RCC 7860 (cell line): ENCODE results near the gene PLA2G2C.

Source experiments
- DNase-seq: peaks from one replicate; pipeline ENCODE4 v3.0.0-alpha.2; 2015; ENCODE audit warnings: low spot score
- FAIRE-seq: peaks from 2 replicates; lab custom pipeline; 2012; peaks lifted over from hg19 to GRCh38; lab: Jason Lieb, UNC

The PLA2G2C gene

DNA sequence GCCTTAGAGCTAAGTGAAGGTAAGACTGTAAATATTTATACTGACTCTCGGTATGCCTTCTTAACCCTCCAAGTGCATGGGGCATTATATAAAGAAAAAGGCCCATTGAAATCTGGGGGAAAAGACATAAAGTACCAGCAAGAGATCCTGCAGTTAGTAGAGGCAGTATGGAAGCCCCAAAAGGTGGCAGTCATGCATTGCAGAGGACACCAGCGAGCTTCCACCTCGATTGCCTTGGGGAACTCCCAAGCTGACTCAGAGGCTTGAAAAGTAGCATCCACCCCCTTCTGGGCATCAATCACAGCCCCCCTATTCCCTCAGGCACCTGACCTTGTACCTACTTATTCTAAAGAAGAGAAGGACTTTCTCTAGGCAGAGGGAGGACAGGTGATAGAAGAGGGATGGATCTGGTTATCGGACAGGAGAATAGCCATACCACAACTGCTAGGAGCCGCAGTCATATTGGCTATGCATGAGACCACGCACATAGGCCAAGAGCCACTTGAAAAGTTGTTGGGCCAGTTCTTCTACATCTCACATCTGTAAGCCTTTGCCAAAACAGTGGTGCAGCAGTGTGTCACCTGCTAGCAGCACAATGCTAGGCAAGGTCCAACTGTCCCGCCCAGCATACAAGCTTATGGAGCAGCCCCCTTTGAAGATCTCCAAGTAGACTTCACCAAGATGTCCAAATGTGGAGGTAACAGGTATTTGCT lies 27.8 kb downstream of the PLA2G2C start:
- DNase-seq (no peak), FAIRE-seq (no peak)

DNA sequence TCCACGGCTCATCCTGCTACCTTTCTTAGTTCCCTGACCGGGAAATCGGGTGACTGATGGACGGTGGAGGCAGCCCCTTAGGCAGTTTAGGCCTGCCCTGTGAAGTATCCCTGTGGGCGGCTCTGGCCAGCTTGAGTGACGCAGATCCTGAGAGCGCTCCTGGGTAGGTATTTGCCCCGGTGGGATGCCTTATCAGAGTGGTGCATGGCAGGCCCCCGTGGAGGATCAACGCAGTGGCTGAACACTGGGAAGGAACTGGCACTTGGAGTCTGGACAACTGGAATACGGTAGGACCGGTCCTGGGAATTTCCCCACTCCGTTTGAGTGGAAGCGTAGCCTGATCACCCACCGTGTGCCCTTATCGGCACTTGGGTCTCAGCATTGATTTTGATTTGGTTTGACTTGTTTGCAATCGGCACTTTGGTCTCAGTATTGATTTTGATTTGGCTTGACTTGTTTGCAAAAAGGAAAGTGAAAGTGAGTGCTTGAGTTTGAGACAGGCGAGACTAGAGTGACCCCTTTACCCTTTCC lies 32.0 kb downstream of the PLA2G2C start:
- DNase-seq: no peak
- no peak for FAIRE-seq

DNA sequence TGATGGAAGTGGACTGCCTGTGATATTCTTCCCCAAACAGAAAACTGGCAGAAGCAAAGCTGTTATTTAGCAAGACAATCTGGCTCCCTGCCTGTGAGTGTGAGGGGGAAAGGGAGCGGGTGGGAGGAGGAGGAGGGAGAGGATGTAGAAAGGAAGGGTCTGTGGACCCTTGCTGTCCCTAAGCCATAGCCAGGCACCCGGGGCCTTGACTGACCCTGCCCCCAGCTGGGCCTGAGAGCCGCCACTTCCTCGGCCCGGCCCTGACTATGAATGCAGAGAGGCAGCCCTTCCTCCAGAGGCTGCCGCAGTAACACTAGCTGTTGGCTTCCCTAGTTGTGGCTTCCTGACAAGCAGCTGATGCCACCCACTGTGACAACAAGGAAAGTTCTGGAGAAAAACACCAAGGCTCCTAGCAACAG lies 33.3 kb downstream of the PLA2G2C start:
- DNase-seq (no peak), FAIRE-seq (no peak)

DNA sequence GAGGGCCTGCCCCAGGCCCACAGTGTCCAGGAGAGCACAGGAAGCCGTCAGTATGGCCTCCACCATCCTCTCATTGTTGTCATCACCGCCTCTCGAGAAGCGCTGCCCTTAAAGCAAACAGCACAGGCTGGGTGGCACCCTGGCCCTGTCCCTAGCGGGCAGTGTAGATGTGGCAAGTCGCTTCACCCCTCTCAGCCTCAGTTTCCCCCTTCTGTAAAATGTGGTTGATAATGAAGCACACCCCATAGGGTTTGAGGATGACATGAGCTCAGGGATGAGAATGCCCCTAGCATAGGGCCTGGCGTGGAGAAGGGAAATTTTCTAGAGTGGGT lies 33.8 kb downstream of the PLA2G2C start:
- DNase-seq (no peak), FAIRE-seq (no peak)

DNA sequence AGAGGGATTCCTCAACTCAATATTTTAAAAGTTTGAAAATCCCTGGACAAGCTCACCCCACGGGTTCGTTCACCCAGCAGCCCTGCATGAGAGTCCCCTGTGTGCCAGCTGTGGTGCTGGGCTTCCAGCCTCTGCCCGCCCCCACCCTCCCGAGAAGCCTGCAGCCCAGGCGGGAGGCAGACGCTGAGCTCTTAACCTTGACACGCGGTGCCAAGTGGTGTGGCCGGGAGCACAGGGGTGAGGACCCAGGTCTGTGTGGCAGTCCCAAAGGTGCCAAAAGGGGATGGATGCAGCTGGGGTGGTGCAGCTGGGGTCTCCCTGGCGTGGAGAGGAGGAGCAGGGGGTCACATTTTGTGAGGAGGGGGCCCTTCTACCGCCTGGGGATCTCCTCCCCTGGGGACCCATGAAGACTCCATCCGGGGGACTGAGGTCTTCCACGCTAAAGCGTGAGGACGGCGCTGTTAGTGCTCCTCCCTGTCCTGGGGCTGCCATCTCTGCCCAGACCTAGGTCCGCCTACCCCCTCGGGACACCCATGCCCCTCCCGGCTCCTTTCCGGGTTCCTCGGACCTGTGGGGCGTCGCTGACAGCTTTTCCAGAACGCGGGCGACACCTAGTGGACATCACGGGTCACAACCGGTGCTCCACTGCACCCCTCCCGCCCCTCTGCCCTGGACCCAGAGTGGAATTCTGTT lies 34.3 kb downstream of the PLA2G2C start:
- peak; percentile 46 for DNase-seq
- FAIRE-seq: no peak

DNA sequence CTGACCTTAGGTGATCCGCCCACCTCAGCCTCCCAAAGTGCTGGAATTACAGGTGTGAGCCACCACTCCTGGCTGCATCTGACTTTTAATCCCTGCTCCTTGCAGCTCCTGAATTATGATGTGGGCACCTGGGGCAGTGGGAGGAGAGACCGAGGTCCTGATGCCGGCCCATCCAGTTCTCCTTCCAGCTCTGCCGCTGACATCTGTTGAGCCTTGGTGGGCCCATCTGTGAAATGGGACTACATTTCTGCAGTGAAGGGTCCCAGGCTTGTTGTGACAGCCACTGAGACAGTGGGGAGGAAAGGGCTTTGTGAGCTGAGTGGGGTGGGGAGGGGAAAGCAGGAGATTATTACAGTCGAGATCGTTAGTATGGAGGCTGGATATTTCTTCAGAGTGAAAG lies 35.3 kb downstream of the PLA2G2C start:
- DNase-seq: no peak
- no peak for FAIRE-seq

DNA sequence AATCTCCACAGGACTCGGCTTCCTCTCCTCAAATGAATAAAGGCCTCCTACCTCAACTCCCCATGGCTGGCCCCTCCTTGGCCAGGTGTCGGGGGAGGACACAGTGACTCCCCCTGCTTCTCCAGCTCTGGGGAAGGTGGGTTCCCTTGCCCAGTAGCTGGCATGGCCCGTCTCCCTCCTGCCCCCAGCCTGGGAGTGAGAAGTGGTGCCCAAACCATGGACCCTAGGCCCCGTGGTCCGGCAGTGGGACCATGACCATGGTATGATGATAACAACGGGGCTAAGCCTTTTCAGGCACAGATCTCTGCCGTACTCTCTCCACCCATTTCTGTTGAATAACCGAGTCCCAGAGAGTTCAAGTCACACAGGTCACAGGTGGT lies 36.0 kb downstream of the PLA2G2C start:
- no peak for DNase-seq
- FAIRE-seq: no peak

DNA sequence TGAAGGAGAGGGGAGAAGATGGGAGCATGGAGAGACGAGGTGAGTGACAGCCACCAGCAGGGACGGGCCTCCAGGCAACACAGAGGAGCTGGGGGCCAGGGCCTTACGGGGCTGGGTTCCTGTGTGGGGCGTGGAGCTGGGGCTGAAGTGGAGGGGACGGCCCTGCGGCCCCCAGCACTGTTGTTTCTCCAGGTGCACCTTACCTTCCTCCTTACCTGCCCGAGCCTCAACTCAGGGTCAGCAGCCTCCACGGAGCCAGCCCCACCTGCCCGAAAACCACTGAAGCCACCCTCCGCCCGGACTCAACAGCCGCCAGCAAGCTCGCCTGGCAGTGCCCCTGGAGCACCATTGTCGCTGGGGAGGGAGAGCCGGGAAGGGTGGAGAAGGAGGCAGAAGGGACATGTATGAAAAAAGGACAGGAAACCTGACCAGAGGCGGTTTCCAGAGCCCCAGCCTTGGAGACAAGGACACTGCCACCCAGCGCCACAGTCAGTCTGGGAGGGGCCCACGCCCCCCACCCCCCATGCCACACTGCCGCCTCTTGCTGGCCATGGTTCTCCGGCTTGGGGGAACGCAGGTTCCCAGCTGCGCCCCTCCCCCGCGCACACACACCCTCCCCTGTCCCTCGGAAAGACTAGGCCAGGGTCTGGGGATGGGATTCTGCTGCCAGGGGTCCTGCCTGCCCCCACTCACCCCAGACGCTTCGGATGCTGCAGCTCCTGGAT lies 36.6 kb downstream of the PLA2G2C start:
- DNase-seq: no peak
- no peak for FAIRE-seq

DNA sequence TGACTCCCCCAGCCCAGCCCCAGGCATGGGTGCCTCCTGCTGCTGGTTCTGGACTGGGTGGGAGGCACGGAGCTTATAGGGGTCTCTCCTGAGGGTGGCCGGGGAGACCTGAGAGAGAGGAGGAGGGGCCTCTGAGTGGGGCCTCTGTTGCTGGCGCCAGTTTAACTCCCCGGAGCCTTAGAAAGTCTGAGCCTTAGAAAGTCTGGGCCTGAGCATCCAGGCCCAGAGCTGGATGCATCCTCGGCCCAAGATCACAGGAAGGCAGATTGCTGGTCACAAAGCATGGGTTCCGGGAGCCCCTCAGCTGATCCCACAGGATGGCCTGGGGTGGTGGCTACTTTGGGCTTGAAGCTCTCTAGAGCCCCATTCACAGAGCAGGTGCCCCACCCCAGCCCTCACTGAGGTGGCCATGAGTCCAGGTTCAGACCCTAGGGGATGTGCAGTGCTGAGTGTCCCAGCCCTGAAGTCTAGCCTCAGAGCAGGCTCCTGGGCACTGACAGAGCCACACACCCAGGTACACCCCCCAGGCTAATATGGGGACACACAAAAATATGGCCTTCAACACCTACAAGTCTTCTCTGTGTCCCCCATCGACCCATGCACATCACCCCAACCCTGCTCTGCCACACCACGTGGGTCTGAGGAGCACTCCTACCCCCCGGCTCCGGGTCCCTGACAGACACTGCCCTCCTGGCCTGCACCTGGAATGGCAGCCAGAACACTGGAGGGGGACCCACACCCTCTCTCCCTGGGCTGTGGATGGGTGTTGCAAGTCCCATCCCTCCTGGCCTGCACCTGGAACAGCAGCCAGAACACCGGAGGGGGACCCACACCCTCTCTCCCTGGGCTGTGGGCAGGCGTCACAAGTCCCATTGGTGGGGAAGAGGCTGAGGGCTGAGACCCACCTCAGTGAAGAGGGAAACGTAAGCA lies 37.5 kb downstream of the PLA2G2C start:
- DNase-seq (no peak), FAIRE-seq (no peak)

DNA sequence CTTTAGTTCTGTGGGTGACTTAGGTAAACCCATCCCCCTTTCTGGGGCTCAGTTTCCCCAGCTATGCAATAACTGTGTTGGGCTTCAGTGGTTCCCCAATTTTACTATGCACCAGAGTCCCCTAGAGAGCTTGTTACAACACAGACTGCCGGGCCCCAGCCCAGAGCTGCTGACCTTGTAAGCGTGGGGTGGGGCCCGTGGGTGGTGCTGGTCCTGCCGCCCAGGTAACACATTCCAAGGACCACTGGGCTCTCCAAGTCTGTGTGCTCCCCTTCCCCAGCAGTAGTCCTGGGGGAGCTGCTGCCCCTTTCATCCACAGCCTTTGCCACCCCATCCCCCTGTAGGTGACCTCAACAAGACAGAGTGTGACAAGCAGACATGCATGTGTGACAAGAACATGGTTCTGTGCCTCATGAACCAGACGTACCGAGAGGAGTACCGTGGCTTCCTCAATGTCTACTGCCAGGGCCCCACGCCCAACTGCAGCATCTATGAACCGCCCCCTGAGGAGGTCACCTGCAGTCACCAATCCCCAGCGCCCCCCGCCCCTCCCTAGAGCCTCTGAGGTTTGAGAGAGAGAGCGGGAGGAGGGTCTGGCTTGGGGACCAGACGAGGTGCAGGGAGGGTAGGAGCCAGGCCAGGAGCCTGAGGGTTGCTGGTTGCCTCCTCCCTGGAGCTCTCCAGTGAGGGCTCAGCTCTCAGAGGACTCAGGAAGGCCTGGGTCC lies 38.3 kb downstream of the PLA2G2C start:
- FAIRE-seq (no peak), DNase-seq (no peak)

DNA sequence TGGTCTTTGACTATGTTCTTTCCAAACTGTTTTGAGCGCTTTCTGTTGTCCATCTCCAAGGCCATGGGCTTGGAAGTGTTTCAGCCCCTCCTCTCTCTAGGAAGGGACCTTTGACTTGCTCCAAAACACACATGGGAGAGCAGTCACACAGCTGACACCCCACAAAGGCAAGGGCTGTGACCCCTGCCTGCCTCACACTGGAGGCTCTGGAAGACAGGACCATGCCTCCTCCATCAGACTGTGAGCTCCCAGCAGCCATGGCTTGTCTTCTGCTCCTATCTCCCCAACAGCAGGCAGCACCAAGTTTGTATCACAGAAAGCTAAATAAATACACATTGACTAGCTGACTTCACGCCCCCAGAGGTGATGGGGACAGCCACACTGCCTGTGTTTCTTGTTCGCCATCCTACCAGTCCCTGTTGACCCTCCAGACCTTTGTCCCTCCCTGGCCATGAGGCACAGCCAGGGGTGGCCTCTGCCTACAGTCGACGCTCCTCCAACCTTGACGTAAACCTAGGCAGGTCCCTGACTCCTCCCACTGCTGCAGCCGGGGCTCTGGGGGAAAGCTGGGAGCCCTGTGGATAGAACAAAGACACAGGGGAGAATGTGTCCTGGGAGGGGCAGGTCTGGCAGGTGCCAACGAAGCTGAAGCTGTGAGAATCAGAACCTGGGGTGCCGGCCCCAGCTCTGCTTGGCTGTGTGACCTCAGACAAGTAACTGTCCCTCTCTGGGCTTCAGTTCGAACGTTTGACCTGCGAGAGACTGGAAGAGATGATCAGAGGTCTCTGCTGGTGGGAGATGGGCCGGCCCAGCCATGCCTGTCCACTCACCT lies 42.4 kb downstream of the PLA2G2C start:
- FAIRE-seq (no peak), DNase-seq (no peak)

DNA sequence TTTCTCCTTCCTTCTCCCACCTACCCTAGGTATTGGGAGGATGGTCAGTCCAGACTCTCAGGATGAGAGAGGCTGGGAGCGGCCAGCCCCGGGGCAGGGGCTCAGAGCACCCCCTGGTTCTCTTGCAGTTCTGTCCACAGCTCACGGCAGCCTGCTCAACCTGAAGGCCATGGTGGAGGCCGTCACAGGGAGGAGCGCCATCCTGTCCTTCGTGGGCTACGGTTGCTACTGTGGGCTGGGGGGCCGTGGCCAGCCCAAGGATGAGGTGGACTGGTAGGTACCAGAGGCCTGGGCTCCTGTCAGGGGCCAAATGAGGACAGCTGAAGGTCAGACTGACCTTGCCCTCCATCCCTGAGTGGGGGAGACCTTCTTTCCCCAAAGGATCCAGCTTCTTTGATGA lies 43.0 kb downstream of the PLA2G2C start:
- DNase-seq (no peak), FAIRE-seq (no peak)

DNA sequence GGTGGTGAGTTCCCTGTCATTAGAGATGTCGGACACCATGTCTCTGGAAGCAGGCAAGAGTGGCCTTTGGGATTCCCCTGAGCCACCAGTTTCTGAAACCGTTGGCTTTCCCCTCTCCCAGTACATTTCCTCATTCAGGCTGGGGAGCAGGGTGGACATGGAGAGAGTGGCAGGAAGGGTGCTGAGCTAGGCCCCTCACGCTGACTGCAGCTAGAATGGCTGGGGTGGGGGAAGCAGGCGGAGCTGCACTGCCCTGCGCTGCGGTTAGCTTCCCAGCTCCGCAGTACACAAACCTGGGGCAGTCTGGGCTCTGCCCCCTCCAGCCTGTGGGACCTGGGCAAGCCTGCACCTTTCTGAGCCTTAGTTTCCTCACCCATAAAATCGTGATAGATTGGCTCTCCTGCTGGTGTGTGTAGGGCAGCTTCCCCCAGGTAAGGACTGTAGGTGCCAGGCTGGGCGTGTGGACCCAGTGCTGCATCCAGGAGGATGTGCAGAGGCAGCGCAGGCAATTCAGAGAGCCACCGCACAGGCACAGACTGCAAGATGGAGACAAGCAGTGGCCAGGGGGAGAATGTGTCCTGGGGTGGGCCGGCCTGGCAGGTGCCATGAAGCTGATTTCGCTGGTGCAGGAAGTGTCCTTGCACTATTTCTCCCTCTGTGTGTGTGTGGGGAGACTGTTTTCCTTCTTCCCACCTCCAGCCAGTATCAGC lies 44.2 kb downstream of the PLA2G2C start:
- FAIRE-seq: no peak

DNA sequence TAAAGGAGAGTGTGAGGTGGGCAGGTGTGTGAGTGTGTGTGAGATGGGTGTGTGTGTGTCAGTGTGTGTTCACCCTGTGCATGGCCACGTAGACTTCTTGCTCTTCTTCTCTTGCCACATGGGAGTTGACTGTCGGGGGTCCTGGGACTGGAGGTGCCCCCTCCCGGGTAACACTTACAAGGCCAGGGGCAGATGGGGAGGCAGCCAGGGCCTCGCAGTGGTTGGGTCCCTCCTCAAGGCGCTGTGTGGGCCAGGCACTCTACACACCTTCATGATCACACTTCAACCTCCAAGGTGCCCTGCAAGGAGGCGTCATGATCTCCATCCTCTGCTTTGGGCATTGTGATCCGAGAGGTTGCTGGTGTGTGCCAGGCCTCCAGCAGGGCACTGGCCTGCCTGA lies 44.9 kb downstream of the PLA2G2C start:
- no peak for FAIRE-seq

More for the DNA sequence above, 44.2 kb downstream of the PLA2G2C start:
- no peak for DNase-seq

DNA sequence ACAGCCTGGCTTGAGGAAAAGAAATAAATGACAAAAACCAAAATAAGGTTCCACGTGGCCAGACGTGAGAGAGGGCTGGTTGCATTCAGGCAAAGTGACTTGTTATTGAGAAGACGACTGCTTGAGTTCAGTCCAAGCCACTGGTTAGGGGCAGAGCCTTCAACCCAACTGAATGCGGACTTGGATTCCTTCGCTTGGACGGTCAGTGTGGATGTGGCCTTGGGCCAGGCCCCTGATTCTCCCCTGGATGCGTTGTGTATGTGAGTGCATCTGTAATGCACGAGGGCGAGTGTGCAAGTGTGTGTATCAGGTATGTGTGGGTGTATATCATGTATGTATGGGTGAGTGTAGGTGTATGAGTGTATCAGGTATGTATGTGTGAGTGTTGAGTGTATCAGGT lies 45.3 kb downstream of the PLA2G2C start:
- DNase-seq (no peak), FAIRE-seq (no peak)

More for the DNA sequence above, 44.9 kb downstream of the PLA2G2C start:
- no peak for DNase-seq

DNA sequence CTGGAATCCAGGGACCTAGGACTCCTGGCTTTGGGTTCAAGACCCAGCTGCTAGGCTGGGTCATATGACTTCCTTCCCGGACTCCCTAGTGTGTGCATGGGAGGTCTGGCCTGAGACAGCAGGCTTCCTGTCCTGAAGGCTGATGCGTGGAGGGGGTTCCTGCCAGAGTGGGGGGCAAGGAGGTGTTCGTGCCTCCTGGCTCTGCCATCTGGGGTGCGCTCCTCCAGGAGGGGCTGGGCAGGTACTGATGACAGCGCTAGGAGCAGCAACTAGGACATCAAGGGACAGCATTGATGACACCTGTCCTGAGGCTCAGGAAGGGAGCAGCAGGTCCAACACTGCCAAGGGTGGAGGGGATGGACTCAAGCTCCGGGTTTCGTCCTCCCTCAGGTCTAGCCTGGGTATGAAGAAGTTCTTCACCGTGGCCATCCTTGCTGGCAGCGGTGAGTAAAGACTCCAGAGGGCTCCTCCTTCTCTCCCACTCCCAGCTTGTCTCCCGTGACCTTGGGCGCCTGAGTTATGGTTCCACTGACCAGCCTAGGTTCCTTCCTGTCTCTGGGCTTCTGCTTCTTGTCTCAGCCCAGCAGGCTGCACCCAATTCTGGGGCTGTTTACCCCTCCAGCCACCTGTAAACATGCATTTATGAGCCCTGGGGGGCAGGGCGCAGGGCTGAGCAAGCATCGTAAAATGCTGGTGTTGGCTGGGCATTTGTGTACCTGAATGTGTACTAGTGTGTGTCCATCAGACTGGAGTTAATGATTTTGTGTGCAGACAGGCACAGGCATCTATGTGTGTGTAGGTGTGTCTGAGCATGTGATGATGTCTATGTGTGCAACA lies 46.3 kb downstream of the PLA2G2C start:
- no peak for DNase-seq
- FAIRE-seq: no peak

DNA sequence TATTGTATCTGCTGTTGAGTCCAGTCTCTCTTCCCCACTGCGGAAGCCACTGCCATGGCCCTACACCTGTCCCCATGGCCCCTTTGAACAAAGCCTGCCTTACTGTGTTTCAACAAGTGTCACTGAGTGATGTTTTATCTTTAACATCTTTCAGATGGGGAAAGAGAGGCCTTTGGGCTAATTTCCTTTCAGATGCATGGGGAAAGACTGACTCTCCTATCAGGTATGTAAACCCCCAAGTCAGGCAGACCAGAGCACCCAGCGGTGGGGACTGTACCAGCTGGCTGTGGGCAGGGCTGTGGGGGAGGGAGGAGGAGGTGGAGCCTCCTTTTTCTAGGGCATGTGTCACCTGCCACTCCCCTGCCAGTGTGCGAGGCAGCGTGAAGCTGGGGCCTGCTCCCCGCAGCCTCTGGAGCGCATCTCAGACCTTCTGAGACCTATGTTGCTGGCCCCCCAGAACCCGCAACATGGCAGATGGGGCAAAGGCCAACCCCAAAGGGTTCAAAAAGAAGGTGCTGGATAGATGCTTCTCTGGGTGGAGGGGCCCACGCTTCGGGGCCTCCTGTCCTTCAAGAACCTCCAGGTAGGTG lies 47.3 kb downstream of the PLA2G2C start, which contains the start of gene PLA2G2F:
Gene PLA2G2F, plus strand, starts transcription at position 363 of the 590 bp plus-strand sequence. Its CDS starts 105 bp downstream, at position 468.
- DNase-seq (no peak), FAIRE-seq (no peak)
